H9 (cell line): ENCODE results near the gene ABCA4. TPM values are rescaled to one million over a fixed set of nuclear protein-coding genes. Genes with fewer than 3 reads are reported as not detected.

ENCODE experiments used
- DNase-seq: peaks from one replicate; pipeline ENCODE4 v3.0.0-alpha.2; 2017
- H2AFZ ChIP-seq: one replicate; pipeline ENCODE4 v1.6.1; 2013; ENCODE audit warnings: mild to moderate bottlenecking, low read length, control low read depth, moderate library complexity
- H2AK5ac ChIP-seq: 2 replicates; pipeline ENCODE4 v1.6.1; 2013; ENCODE audit warnings: low read length, control low read depth, mixed read lengths; ENCODE audit not compliant: insufficient read length
- H2BK120ac ChIP-seq: one replicate; pipeline ENCODE4 v1.6.1; 2013; ENCODE audit warnings: low read depth, mild to moderate bottlenecking, low read length, control low read depth, inconsistent platforms; ENCODE audit not compliant: poor library complexity, severe bottlenecking
- H2BK12ac ChIP-seq: 2 replicates; pipeline ENCODE4 v1.6.1; 2013; ENCODE audit warnings: low read length, control low read depth, mixed read lengths, low read depth; ENCODE audit not compliant: insufficient read length
- H2BK15ac ChIP-seq: 2 replicates; pipeline ENCODE4 v1.6.1; 2013; ENCODE audit warnings: low read depth, low read length, control low read depth
- H2BK20ac ChIP-seq: one replicate; pipeline ENCODE4 v1.6.1; 2013; ENCODE audit warnings: low read depth, mild to moderate bottlenecking, low read length, control low read depth, inconsistent platforms; ENCODE audit not compliant: poor library complexity, severe bottlenecking
- H2BK5ac ChIP-seq: 2 replicates; pipeline ENCODE4 v1.6.1; 2013; ENCODE audit warnings: low read length, control low read depth, mixed read lengths; ENCODE audit not compliant: insufficient read length
- H3K14ac ChIP-seq: 2 replicates; pipeline ENCODE4 v1.6.1; 2013; ENCODE audit warnings: low read length, control low read depth; ENCODE audit not compliant: insufficient read depth
- H3K18ac ChIP-seq: 2 replicates; pipeline ENCODE4 v1.6.1; 2013; ENCODE audit warnings: low read depth, mild to moderate bottlenecking, mixed read lengths, low read length, control low read depth; ENCODE audit not compliant: insufficient read length
- H3K23ac ChIP-seq: 2 replicates; pipeline ENCODE4 v1.6.1; 2013; ENCODE audit warnings: low read length, control low read depth, mixed read lengths, low read depth; ENCODE audit not compliant: insufficient read length
- H3K23me2 ChIP-seq: 2 replicates; pipeline ENCODE4 v1.6.1; 2013; ENCODE audit warnings: low read depth, mild to moderate bottlenecking, mixed read lengths, low read length, control low read depth; ENCODE audit not compliant: insufficient read length, poor library complexity, severe bottlenecking
- H3K27ac ChIP-seq: 2 replicates; pipeline ENCODE4 v1.5.1; 2013; ENCODE audit warnings: low read length, control low read depth, mixed read lengths, low read depth; ENCODE audit not compliant: insufficient read length
- H3K27me3 ChIP-seq: 2 replicates; pipeline ENCODE4 v1.6.1; 2013; ENCODE audit warnings: low read length, control low read depth, inconsistent platforms; ENCODE audit not compliant: insufficient read depth
- H3K4ac ChIP-seq: 2 replicates; pipeline ENCODE4 v1.6.1; 2013; ENCODE audit warnings: low read depth, mild to moderate bottlenecking, control low read depth, inconsistent platforms, low read length, moderate library complexity
- H3K4me1 ChIP-seq: 2 replicates; pipeline ENCODE4 v1.6.1; 2013; ENCODE audit warnings: low read length, control low read depth, inconsistent platforms; ENCODE audit not compliant: insufficient read depth
- H3K4me2 ChIP-seq: 2 replicates; pipeline ENCODE4 v1.6.1; 2013; ENCODE audit warnings: low read length, control low read depth, mixed read lengths; ENCODE audit not compliant: insufficient read length, insufficient read depth
- H3K56ac ChIP-seq: 2 replicates; pipeline ENCODE4 v1.6.1; 2013; ENCODE audit warnings: low read depth, mild to moderate bottlenecking, mixed read lengths, low read length, control low read depth; ENCODE audit not compliant: insufficient read length
- H3K79me1 ChIP-seq: 2 replicates; pipeline ENCODE4 v1.6.1; 2013; ENCODE audit warnings: low read depth, mild to moderate bottlenecking, moderate library complexity, low read length, control low read depth, inconsistent platforms; ENCODE audit not compliant: insufficient read depth, poor library complexity, severe bottlenecking
- H3K79me2 ChIP-seq: 2 replicates; pipeline ENCODE4 v1.6.1; 2013; ENCODE audit warnings: low read length, control low read depth, inconsistent platforms; ENCODE audit not compliant: insufficient read depth
- H3K9ac ChIP-seq: 2 replicates; pipeline ENCODE4 v1.6.1; 2013; ENCODE audit warnings: low read length, control low read depth, mixed read lengths; ENCODE audit not compliant: insufficient read length; ENCODE audit errors: extremely low read depth
- H3K9me3 ChIP-seq: one replicate; pipeline ENCODE4 v1.6.1; 2013; ENCODE audit warnings: low read depth, low read length, inconsistent platforms; ENCODE audit not compliant: control insufficient read depth
- H3T11ph ChIP-seq: one replicate; pipeline ENCODE4 v1.6.1; 2013; ENCODE audit warnings: mild to moderate bottlenecking, low read length, control low read depth, inconsistent platforms
- H4K20me1 ChIP-seq: one replicate; pipeline ENCODE4 v1.6.1; 2013; ENCODE audit not compliant: control insufficient read depth, insufficient read length, insufficient read depth
- H4K5ac ChIP-seq: 2 replicates; pipeline ENCODE4 v1.6.1; 2013; ENCODE audit warnings: low read depth, mild to moderate bottlenecking, mixed read lengths, low read length, control low read depth; ENCODE audit not compliant: insufficient read length
- H4K8ac ChIP-seq: replicated peaks from 2 replicates; pipeline ENCODE4 v1.6.1; 2013; ENCODE audit warnings: low read length, control low read depth, mixed read lengths, low read depth; ENCODE audit not compliant: insufficient read length
- H4K91ac ChIP-seq: 2 replicates; pipeline ENCODE4 v1.6.1; 2013; ENCODE audit warnings: low read depth, mild to moderate bottlenecking, moderate library complexity, mixed read lengths, low read length, control low read depth; ENCODE audit not compliant: insufficient read length
- H3K27ac Mint-ChIP-seq, 3 experiments: 2 replicates in 2 of 3; 3 replicates in 1 of 3; pipeline ENCODE4 v1.8.0; 2020 to 2021; ENCODE audit warnings: mixed read lengths in 3 of 3, mild to moderate bottlenecking in 1 of 3, moderate library complexity in 1 of 3
- H3K27me3 Mint-ChIP-seq: 2 replicates; pipeline ENCODE4 v1.8.0; 2021; ENCODE audit warnings: low read depth, mild to moderate bottlenecking, moderate library complexity, mixed read lengths
- H3K36me3 Mint-ChIP-seq, 3 experiments: 2 replicates in 2 of 3; 3 replicates in 1 of 3; pipeline ENCODE4 v1.8.0; 2020 to 2021; ENCODE audit warnings: low read depth in 3 of 3, mixed read lengths in 3 of 3; ENCODE audit not compliant: insufficient read depth in 1 of 3
- H3K4me1 Mint-ChIP-seq, 2 experiments: 2 replicates each; pipeline ENCODE4 v1.8.0; 2020; ENCODE audit warnings: mixed read lengths in 2 of 2
- H3K4me3 Mint-ChIP-seq, 2 experiments: 2 replicates in 1 of 2; 3 replicates in 1 of 2; pipeline ENCODE4 v1.8.0; 2020 to 2021; ENCODE audit warnings: mild to moderate bottlenecking in 2 of 2, mixed read lengths in 2 of 2, moderate library complexity in 1 of 2
- H3K9me3 Mint-ChIP-seq, 2 experiments: 2 replicates in 1 of 2; 3 replicates in 1 of 2; pipeline ENCODE4 v1.8.0; 2020; ENCODE audit warnings: mild to moderate bottlenecking in 2 of 2, mixed read lengths in 2 of 2, moderate library complexity in 1 of 2
- CTCF ChIP-seq: fragments of 200-600 bp; sonication (generic); conservative IDR thresholded peaks from 3 replicates; pipeline ENCODE4 v1.8.0; 2021; ENCODE audit warnings: antibody characterized with exemption, mild to moderate bottlenecking
- WGBS: extraction: QIAGEN DNeasy Blood & Tissue Kit; methylation state at CpG from one replicate; pipeline ENCODE4 v1.1.7; 2013; ENCODE audit warnings: missing lambda C conversion rate, low lambda C conversion rate, mixed read lengths; ENCODE audit not compliant: insufficient read length; ENCODE audit errors: extremely low coverage; 5-methylcytosine and 5-hydroxymethylcytosine counted together
- total RNA-seq: library from RNA; stranded (reverse); gene quantifications from 2 replicates; pipeline ENCODE4 v1.2.1, GENCODE V29; 2021

The ABCA4 gene
- total RNA-seq, 1 experiment from 2014 or later, result not detected

GRCh38 chr1:93958032-93958725 is 162.8 kb downstream of the ABCA4 start:
- H3K79me2 ChIP-seq, result no peaks in the 10 kb centered on the region
- no peak overlapping the region for H3K4me2 ChIP-seq
- H3T11ph ChIP-seq, result no peak overlapping the region
- no peak overlapping the region for H2BK20ac ChIP-seq
- peaks cover 0 to 12% (median 3%) of the 10 kb centered on the region in 3 experiments; a peak in 3 of 7 replicates for H3K36me3 Mint-ChIP-seq
- no peak overlapping the region for H4K5ac ChIP-seq
- no peak overlapping the region for H3K56ac ChIP-seq
- no peak for TF ChIP-seq CTCF
- no peaks in the 10 kb centered on the region for H3K79me1 ChIP-seq
- H4K91ac ChIP-seq, result no peak overlapping the region
- H3K27ac Mint-ChIP-seq, result no peak overlapping the region
- peaks cover 13 to 17% of the 10 kb centered on the region in 2 experiments for H3K9me3 Mint-ChIP-seq
- H3K4me1 ChIP-seq, result no peaks in the 10 kb centered on the region
- H2BK12ac ChIP-seq, result no peak overlapping the region
- H3K4me3 Mint-ChIP-seq, result no peak overlapping the region
- no peak overlapping the region for H2BK120ac ChIP-seq
- DNase-seq, result no peak
- no peaks in the 10 kb centered on the region for H4K20me1 ChIP-seq
- H2BK5ac ChIP-seq, result no peak overlapping the region
- no peak overlapping the region for H2AK5ac ChIP-seq
- H3K27ac ChIP-seq, result no peak overlapping the region
- no peak overlapping the region for H3K23ac ChIP-seq
- H4K8ac ChIP-seq, result no peak overlapping the region
- WGBS, result no CpG with 5 or more reads among the region's 1 CpG
- no peak overlapping the region for H2BK15ac ChIP-seq
- peaks cover 8% of the 10 kb centered on the region for H3K27me3 Mint-ChIP-seq
- H2AFZ ChIP-seq, result no peak overlapping the region
- no peak overlapping the region for H3K18ac ChIP-seq
- H3K27me3 ChIP-seq, result no peaks in the 10 kb centered on the region
- H3K9me3 ChIP-seq, result no peaks in the 10 kb centered on the region
- H3K4me1 Mint-ChIP-seq, result no peaks in the 10 kb centered on the region
- no peaks in the 10 kb centered on the region for H3K23me2 ChIP-seq
- H3K14ac ChIP-seq, result no peak overlapping the region
- no peak overlapping the region for H3K4ac ChIP-seq
- no peak overlapping the region for H3K9ac ChIP-seq
